Peyer's patch (tissue), 4 donors: ENCODE data around the gene TOMT. TPM values are rescaled to one million over a fixed set of nuclear protein-coding genes. Genes with fewer than 3 reads are reported as not detected.
A peak's percentile ranks its signal among the peaks of the same experiment; 100 is the strongest.

Experiments used
- DNase-seq, 3 donors: peaks; one replicate each; pipeline ENCODE4 v3.0.0-alpha.2; 2017 to 2019
- H3K27ac ChIP-seq, 4 donors: fragments of 200-600 bp; sonication (generic); one replicate each; pipeline ENCODE4 v1.5.1; 2016 to 2019
- H3K27me3 ChIP-seq, 2 donors: fragments of 200-600 bp; sonication (generic); one replicate each; pipeline ENCODE4 v1.5.1; 2019
- H3K36me3 ChIP-seq, 3 donors: fragments of 200-600 bp; sonication (generic); one replicate each; pipeline ENCODE4 v1.5.1; 2016 to 2019
- H3K4me1 ChIP-seq, 4 donors: fragments of 200-600 bp; sonication (generic); one replicate each; pipeline ENCODE4 v1.5.1; 2016 to 2019
- H3K4me3 ChIP-seq, 4 donors: fragments of 200-600 bp; sonication (generic); 1 replicate in 3 of 4; 2 replicates in 1 of 4; pipeline ENCODE4 v1.5.1; 2016 to 2019; ENCODE audit warnings: mild to moderate bottlenecking in 1 of 4
- H3K9me3 ChIP-seq, 4 donors: fragments of 200-600 bp; sonication (generic); one replicate each; pipeline ENCODE4 v1.5.1; 2016 to 2019; ENCODE audit warnings: mild to moderate bottlenecking in 1 of 4
- POLR2A ChIP-seq, 2 donors: fragments of 450-650 bp; IDR thresholded peaks; one replicate each; pipeline ENCODE4 v1.5.1; 2017; ENCODE audit warnings: antibody characterized with exemption in 2 of 2, mild to moderate bottlenecking in 2 of 2, moderate library complexity in 2 of 2
- total RNA-seq, 4 donors: library from RNA; depleted of rRNA; stranded (reverse); fragments of >200 nt; gene quantifications; one replicate each; pipeline ENCODE4 v1.1.0, GENCODE V29; 2016
- TF ChIP-seq, protein P1 (sequence below), 6 experiments: fragments of 450-650 bp in 4 of 6; fragments of 200-600 bp in 2 of 6; sonication (generic) in 1 of 6; IDR thresholded peaks; one replicate each; pipeline ENCODE4 v1.5.1; 2017 to 2019; ENCODE audit warnings: antibody characterized with exemption in 6 of 6, mild to moderate bottlenecking in 3 of 6, moderate library complexity in 1 of 6

Gene TOMT
- total RNA-seq, 4 donors from 2014 or later, result not detected

DNA sequence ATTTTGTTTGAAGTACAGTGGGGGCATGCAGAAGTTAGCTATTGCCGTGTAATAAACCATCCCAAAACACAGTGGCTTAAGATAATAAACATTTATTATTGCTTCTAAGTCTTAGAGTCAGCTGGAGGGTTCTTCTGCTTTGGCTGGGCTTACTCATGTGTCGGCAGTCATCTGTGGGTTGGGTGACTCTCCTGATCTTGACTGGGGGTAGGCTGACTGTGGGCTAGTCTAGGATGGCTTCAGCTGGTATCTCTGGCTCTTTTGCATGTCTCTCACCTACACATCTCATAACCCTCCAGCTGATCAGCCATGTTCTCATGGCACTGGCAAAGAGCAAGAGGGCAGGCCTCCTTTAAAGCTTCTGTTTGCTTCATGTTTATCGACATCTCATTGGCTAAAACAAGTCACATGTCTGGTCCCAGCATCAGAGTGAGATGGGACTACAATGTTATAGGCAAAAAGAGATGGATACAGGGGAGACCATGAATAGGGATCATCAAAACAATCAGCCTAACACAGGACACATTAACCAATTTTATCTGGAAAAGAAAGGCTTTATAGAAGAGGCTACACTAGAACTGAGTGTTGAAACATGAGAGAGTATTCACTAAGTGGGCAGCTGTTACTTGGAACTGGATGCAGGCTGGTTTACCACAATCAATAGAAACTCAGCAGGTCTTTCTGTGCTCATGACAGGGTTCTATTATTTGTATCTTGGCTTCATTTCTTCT lies 19.9 kb upstream of the TOMT start:
- Histone ChIP-seq H3K27ac (no peak overlapping the region), H3K36me3 (peaks cover 0 to 4% (median 0%) of the 10 kb centered on the region in 3 donors), H3K27me3 (no peaks in the 10 kb centered on the region), H3K9me3 (no peaks in the 10 kb centered on the region), H3K4me1 (peaks cover 0 to 9% (median 5%) of the 10 kb centered on the region in 4 donors), H3K4me3 (no peak overlapping the region)
- TF ChIP-seq, protein P1, sequence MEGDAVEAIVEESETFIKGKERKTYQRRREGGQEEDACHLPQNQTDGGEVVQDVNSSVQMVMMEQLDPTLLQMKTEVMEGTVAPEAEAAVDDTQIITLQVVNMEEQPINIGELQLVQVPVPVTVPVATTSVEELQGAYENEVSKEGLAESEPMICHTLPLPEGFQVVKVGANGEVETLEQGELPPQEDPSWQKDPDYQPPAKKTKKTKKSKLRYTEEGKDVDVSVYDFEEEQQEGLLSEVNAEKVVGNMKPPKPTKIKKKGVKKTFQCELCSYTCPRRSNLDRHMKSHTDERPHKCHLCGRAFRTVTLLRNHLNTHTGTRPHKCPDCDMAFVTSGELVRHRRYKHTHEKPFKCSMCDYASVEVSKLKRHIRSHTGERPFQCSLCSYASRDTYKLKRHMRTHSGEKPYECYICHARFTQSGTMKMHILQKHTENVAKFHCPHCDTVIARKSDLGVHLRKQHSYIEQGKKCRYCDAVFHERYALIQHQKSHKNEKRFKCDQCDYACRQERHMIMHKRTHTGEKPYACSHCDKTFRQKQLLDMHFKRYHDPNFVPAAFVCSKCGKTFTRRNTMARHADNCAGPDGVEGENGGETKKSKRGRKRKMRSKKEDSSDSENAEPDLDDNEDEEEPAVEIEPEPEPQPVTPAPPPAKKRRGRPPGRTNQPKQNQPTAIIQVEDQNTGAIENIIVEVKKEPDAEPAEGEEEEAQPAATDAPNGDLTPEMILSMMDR (IDR thresholded peaks at IDR 0.05), result no peak
- TF ChIP-seq POLR2A (IDR thresholded peaks at IDR 0.05), result no peak
- no peak for DNase-seq

DNA sequence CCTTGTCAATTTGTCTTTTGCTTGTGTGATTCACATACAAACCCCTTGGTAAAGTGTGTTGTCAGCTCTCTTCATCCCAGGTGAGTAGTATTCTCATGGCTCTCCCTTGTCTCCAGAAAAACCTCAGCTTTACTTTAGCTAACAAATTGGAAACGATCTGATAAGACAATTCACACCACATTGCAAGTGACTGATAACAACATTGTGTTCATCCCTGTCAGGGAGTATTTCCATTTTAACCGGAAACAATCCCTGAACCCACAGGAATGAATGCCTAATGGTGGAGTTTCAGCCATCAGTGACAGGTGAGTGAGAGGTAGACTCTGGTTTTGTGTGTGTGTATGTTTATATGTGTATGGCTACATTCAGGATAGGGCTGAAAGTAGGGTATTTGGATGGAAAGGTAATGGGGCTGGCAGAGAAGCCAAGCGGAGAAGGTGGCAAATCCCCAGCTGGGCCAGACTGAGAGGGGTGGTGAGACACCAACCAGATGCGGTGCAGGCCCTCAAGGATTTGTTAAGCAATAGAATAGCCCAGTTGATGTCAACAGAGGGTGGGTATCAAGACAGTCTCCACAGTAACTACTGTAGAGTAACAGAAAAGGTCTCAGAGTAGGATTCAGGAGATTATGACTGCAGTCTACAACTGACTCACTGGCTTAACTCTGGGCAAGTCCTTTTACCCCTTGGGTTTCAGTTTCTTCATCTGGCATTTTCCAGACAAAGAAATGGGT lies 17.5 kb upstream of the TOMT start:
- H3K9me3 ChIP-seq, result no peaks in the 10 kb centered on the region
- no peak for DNase-seq
- H3K27ac ChIP-seq, result no peak overlapping the region

DNA sequence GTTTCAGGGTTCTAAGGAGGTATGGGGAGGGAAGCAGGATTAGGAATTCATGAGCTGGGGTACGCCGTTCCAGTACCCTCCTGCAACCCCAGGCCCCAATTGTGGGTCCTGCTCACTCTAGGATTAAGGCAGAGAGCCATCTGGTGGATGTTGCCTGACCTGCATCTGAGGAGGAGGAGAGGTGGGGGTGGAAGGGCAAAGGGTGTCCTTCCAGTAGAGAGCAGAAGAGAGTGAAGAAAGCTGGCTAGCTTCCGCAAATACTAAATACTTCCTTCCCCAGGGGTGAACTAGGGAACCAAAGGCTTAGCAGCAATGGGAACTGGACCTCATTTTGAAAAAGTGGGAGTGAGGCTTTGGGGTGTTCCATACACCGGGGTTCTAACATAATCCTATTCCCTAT lies 14.4 kb upstream of the TOMT start:
- Histone ChIP-seq H3K27ac (peak overlapping the region in 1 of 4 donors; percentile 31), H3K36me3 (peaks cover 0 to 26% (median 0%) of the 10 kb centered on the region in 3 donors), H3K9me3 (no peaks in the 10 kb centered on the region), H3K4me3 (no peak overlapping the region), H3K4me1 (peaks cover 0 to 9% (median 0%) of the 10 kb centered on the region in 4 donors), H3K27me3 (no peaks in the 10 kb centered on the region)
- no peak for TF ChIP-seq POLR2A (IDR thresholded peaks at IDR 0.05)
- TF ChIP-seq, protein P1 (IDR thresholded peaks at IDR 0.05), result peak; percentile 59 to 96 (median 88)
- DNase-seq, result peak; percentile 73 to 88 (median 79)

More for the DNA sequence above, 17.5 kb upstream of the TOMT start:
- TF ChIP-seq, protein P1 (IDR thresholded peaks at IDR 0.05), result no peak
- no peak for TF ChIP-seq POLR2A (IDR thresholded peaks at IDR 0.05)
- peaks cover 0 to 9% (median 0%) of the 10 kb centered on the region in 4 donors for H3K4me1 ChIP-seq
- no peaks in the 10 kb centered on the region for H3K27me3 ChIP-seq
- no peak overlapping the region for H3K4me3 ChIP-seq
- H3K36me3 ChIP-seq, result peaks cover 0 to 5% (median 0%) of the 10 kb centered on the region in 3 donors

DNA sequence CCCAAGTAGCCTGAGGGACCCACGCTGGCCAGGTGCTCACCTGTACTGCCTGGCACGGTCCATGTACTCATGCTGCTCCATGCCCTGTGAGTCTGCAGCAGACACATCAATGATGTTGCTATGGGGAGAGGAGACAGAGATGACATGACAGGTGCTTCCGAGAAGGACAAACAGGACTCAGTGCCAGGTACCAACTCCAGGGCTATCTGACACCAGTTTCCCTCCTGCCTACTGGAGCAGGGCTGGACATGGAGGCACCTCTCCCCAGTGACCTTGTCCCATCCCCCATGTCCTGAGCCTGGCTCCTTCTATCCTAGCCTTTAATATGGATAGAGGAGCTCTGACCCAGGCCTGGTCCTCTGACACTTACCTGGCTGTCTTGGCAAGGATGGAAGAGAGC lies 7.0 kb upstream of the TOMT start:
- no peak overlapping the region for H3K4me3 ChIP-seq
- no peaks in the 10 kb centered on the region for H3K9me3 ChIP-seq
- no peak for DNase-seq
- H3K4me1 ChIP-seq, result peaks cover 0 to 26% (median 8%) of the 10 kb centered on the region in 4 donors
- H3K27ac ChIP-seq, result no peak overlapping the region
- H3K36me3 ChIP-seq, result peaks cover 0 to 53% (median 0%) of the 10 kb centered on the region in 3 donors
- TF ChIP-seq POLR2A (IDR thresholded peaks at IDR 0.05), result no peak
- TF ChIP-seq, protein P1 (IDR thresholded peaks at IDR 0.05), result no peak
- H3K27me3 ChIP-seq, result no peaks in the 10 kb centered on the region

DNA sequence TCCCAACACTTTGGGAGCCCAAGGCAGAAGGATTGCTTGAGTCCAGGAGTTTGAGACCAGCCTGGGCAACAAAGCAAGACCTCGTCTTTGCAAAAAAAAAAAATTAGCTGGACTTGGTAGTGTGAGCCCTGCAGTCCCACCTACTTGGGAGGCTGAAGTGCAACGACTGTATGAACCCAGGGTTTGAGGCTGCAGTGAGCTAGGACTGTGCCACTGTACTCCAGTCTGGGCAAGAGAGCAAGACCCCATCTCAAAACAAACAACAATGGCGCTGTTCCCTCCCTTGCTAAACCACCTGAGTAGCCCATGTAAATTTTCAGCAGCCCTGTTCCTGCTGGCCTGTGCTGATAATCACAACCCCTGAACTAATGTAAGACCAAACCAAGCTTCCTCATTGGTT lies 5.7 kb upstream of the TOMT start:
- no peak overlapping the region for H3K27ac ChIP-seq
- no peaks in the 10 kb centered on the region for H3K9me3 ChIP-seq
- TF ChIP-seq, protein P1 (IDR thresholded peaks at IDR 0.05), result no peak
- TF ChIP-seq POLR2A (IDR thresholded peaks at IDR 0.05), result no peak
- H3K4me1 ChIP-seq, result peaks cover 0 to 30% (median 8%) of the 10 kb centered on the region in 4 donors
- H3K36me3 ChIP-seq, result peaks cover 0 to 44% (median 0%) of the 10 kb centered on the region in 3 donors
- no peak overlapping the region for H3K4me3 ChIP-seq
- DNase-seq, result no peak
- H3K27me3 ChIP-seq, result no peaks in the 10 kb centered on the region
